Gastrocnemius medialis (tissue), 4 donors: ENCODE measurements around the gene PIP5KL1. TPM values are rescaled to one million over a fixed set of nuclear protein-coding genes. Genes with fewer than 3 reads are reported as not detected.

Experiments used
- ATAC-seq, 2 donors: fragments of 150-250 bp; one replicate each; pipeline ENCODE4 v1.9.1; 2016
- DNase-seq, 2 donors: peaks; one replicate each; pipeline ENCODE4 v3.0.0-alpha.2; 2019
- H3K27ac ChIP-seq, 4 donors: fragments of 200-600 bp; sonication (generic); 1 replicate in 1 of 4; 2 replicates in 3 of 4; pipeline ENCODE4 v1.5.1; 2016 to 2018; ENCODE audit warnings: mild to moderate bottlenecking in 2 of 4, moderate library complexity in 1 of 4
- H3K27me3 ChIP-seq, 3 donors: fragments of 200-600 bp; sonication (generic) in 2 of 3; 1 replicate in 1 of 3; 2 replicates in 2 of 3; pipeline versions ENCODE4 v1.5.1 to v1.6.0; 2016 to 2019; ENCODE audit warnings: mild to moderate bottlenecking in 1 of 3, moderate library complexity in 1 of 3
- H3K36me3 ChIP-seq, 2 donors: fragments of 200-600 bp; sonication (generic) in 1 of 2; one replicate each; pipeline ENCODE4 v1.5.1; 2017 to 2018
- H3K4me1 ChIP-seq, 2 donors: fragments of 200-600 bp; sonication (generic) in 1 of 2; one replicate each; pipeline ENCODE4 v1.5.1; 2016 to 2017; ENCODE audit warnings: mild to moderate bottlenecking in 2 of 2
- H3K4me3 ChIP-seq, 4 donors: fragments of 200-600 bp; sonication (generic) in 3 of 4; 1 replicate in 1 of 4; 2 replicates in 3 of 4; pipeline ENCODE4 v1.5.1; 2016 to 2019; ENCODE audit warnings: mild to moderate bottlenecking in 2 of 4
- H3K9me3 ChIP-seq, 3 donors: fragments of 200-600 bp; sonication (generic) in 2 of 3; 1 replicate in 1 of 3; 2 replicates in 2 of 3; pipeline ENCODE4 v1.5.1; 2016 to 2019
- POLR2A ChIP-seq, 2 donors: fragments of 450-650 bp; IDR thresholded peaks; one replicate each; pipeline ENCODE4 v1.6.1; 2017; ENCODE audit warnings: antibody characterized with exemption in 2 of 2, mild to moderate bottlenecking in 2 of 2, moderate library complexity in 2 of 2
- in situ Hi-C, 4 donors: fragments of 200-750 bp; cut with MboI; loops; one replicate each; pipeline versions ENCODE4 v1.15.0 to v1.8.0; 2017; ENCODE audit warnings: low sequenced_read_pairs in 4 of 4
- intact Hi-C: fragments of 100-400 bp; cut with DNase I; formaldehyde crosslinking; loops from one replicate; pipeline ENCODE4 v1.15.1; 2023; ENCODE audit warnings: low total_unique reads
- total RNA-seq, 4 donors: library from RNA; depleted of rRNA; stranded (reverse); fragments of >200 nt; gene quantifications; one replicate each; pipeline versions ENCODE4 v1.1.0 to v1.2.3, GENCODE V29; 2016
- TF ChIP-seq, protein P1 (sequence below), 5 experiments: fragments of 450-650 bp in 3 of 5; fragments of 200-600 bp in 2 of 5; sonication (generic) in 2 of 5; IDR thresholded peaks in 4 of 5; conservative IDR thresholded peaks in 1 of 5; 1 replicate in 4 of 5; 2 replicates in 1 of 5; pipeline ENCODE4 v1.5.1; 2016 to 2019; ENCODE audit warnings: antibody characterized with exemption in 5 of 5, mild to moderate bottlenecking in 3 of 5, moderate library complexity in 3 of 5

The PIP5KL1 gene
- total RNA-seq, 4 donors from 2014 or later: 4.2 TPM; not detected in 3

GRCh38 chr9:127880143-127880542, 50.4 kb downstream of the PIP5KL1 start:
- Histone ChIP-seq H3K27ac (no peak overlapping the region), H3K9me3 (no peaks in the 10 kb centered on the region), H3K4me3 (no peak overlapping the region), H3K4me1 (peaks cover 38% of the 10 kb centered on the region in 2 donors), H3K27me3 (no peaks in the 10 kb centered on the region), H3K36me3 (no peaks in the 10 kb centered on the region)
- DNase-seq: no peak
- intact Hi-C loops: no loop called here
- in situ Hi-C loops: no loop called here
- no peak for TF ChIP-seq POLR2A (IDR thresholded peaks at IDR 0.05)
- TF ChIP-seq, protein P1, sequence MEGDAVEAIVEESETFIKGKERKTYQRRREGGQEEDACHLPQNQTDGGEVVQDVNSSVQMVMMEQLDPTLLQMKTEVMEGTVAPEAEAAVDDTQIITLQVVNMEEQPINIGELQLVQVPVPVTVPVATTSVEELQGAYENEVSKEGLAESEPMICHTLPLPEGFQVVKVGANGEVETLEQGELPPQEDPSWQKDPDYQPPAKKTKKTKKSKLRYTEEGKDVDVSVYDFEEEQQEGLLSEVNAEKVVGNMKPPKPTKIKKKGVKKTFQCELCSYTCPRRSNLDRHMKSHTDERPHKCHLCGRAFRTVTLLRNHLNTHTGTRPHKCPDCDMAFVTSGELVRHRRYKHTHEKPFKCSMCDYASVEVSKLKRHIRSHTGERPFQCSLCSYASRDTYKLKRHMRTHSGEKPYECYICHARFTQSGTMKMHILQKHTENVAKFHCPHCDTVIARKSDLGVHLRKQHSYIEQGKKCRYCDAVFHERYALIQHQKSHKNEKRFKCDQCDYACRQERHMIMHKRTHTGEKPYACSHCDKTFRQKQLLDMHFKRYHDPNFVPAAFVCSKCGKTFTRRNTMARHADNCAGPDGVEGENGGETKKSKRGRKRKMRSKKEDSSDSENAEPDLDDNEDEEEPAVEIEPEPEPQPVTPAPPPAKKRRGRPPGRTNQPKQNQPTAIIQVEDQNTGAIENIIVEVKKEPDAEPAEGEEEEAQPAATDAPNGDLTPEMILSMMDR (IDR thresholded peaks at IDR 0.05 in 4 of 5, conservative IDR thresholded peaks at IDR 0.05 in 1 of 5): no peak
- ATAC-seq: no peak

GRCh38 chr9:127878652-127879390, 51.8 kb downstream of the PIP5KL1 start:
- intact Hi-C loops (loop anchor here (5.0 kb wide), 3 partner anchors 92 to 292 kb away; partner anchors contain the start of gene CDK9), in situ Hi-C loops (no loop called here)
- H3K4me1 ChIP-seq: peaks cover 39 to 42% of the 10 kb centered on the region in 2 donors
- H3K9me3 ChIP-seq: no peaks in the 10 kb centered on the region
- DNase-seq (no peak), ATAC-seq (no peak)
- TF ChIP-seq POLR2A (IDR thresholded peaks at IDR 0.05): no peak
- TF ChIP-seq, protein P1 (IDR thresholded peaks at IDR 0.05 in 4 of 5, conservative IDR thresholded peaks at IDR 0.05 in 1 of 5): no peak
- no peaks in the 10 kb centered on the region for H3K36me3 ChIP-seq
- peak overlapping the region in 2 of 4 donors; percentile 91 to 96 for H3K27ac ChIP-seq
- H3K4me3 ChIP-seq: no peak overlapping the region
- no peaks in the 10 kb centered on the region for H3K27me3 ChIP-seq

GRCh38 chr9:127878001-127878651, 52.5 kb downstream of the PIP5KL1 start:
- DNase-seq (no peak), ATAC-seq (no peak)
- H3K36me3 ChIP-seq: no peaks in the 10 kb centered on the region
- peak overlapping the region; percentile 60 to 74 (median 68) for H3K4me3 ChIP-seq
- H3K27me3 ChIP-seq: no peaks in the 10 kb centered on the region
- no peaks in the 10 kb centered on the region for H3K9me3 ChIP-seq
- intact Hi-C loops: loop anchor here (5.0 kb wide), 3 partner anchors 91 to 291 kb away; partner anchors contain the start of gene CDK9
- peak overlapping the region; percentile 86 to 96 (median 91) for H3K27ac ChIP-seq
- peaks cover 46 to 47% of the 10 kb centered on the region in 2 donors for H3K4me1 ChIP-seq
- no peak for TF ChIP-seq POLR2A (IDR thresholded peaks at IDR 0.05)
- TF ChIP-seq, protein P1 (IDR thresholded peaks at IDR 0.05 in 4 of 5, conservative IDR thresholded peaks at IDR 0.05 in 1 of 5): no peak
- in situ Hi-C loops: no loop called here

DNA sequence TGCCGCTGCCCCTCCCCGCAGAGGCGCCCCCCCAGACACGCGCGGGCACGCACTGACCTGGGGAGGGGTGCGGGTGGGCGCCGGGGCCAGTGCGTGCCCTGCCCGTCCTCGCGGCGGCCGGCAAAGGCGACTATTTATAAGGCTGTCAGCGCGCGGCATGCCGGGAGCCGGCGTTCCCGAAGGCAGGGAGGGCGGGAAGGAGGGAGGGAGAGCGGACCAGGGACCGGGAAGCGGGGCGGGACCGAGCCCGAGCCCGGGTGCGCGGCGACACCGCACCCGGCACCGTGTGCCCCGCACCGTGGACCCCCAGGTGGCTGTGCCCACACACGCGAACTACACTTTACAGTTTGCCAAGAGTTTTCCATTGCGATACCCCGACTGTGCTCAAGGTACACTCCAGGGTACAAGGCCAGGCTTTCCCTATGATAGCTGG, 53.0 kb downstream of the PIP5KL1 start, which contains the start of gene AK1:
AK1 (minus strand) TSS at position 110 of the 433 bp plus-strand sequence. CDS start 3,058 bp downstream, outside the sequence.
- ATAC-seq (peak; percentile 68 to 70), DNase-seq (peak; percentile 75 to 83)
- Histone ChIP-seq H3K36me3 (peaks cover 0 to 3% of the 10 kb centered on the region in 2 donors), H3K27ac (peak within 1 kb of the TSS; percentile 86 to 96 (median 91)), H3K27me3 (no peaks in the 10 kb centered on the region), H3K4me3 (peak within 1 kb of the TSS; percentile 60 to 74 (median 68)), H3K9me3 (no peaks in the 10 kb centered on the region), H3K4me1 (peaks cover 47 to 48% of the 10 kb centered on the region in 2 donors)
- in situ Hi-C loops (no loop called here), intact Hi-C loops (loop anchor here (1.0 to 5.0 kb wide), 6 partner anchors 20 to 290 kb away; partner anchors contain the start of genes CDK9, FPGS and ST6GALNAC4)
- TF ChIP-seq, protein P1 (IDR thresholded peaks at IDR 0.05 in 4 of 5, conservative IDR thresholded peaks at IDR 0.05 in 1 of 5): no peak
- peak; percentile 74 to 90 for TF ChIP-seq POLR2A (IDR thresholded peaks at IDR 0.05)
